Measurements from ENCODE around the gene RBM38. TPM values are rescaled to one million over a fixed set of nuclear protein-coding genes. Genes with fewer than 3 reads are reported as not detected.

RBM38 gene
- total RNA-seq, 6 donors from 2014 or later = 14.7 to 27.5 (median 22.3) TPM

- Histone ChIP-seq H3K9me3 (no peaks in the 10 kb centered on the region), H3K27me3 (no peaks in the 10 kb centered on the region), H3K4me1 (peaks cover 13 to 28% (median 23%) of the 10 kb centered on the region in 4 donors), H3K4me3 (no peak overlapping the region), H3K27ac (no peak overlapping the region), H3K36me3 (no peaks in the 10 kb centered on the region)
- DNase-seq = no peak
- TF ChIP-seq POLR2A (IDR thresholded peaks at IDR 0.05) (no peak), CTCF (IDR thresholded peaks at IDR 0.05) (no peak), EP300 (IDR thresholded peaks at IDR 0.05) (no peak), POLR2AphosphoS5 (IDR thresholded peaks at IDR 0.05) (no peak)
- no peak for ATAC-seq (ENCODE audit: low FRiP score in 2 of 2)
- WGBS, 2 donors = 77 to 84% methylated on average over 10 to 18 of the region's 18 CpGs
These were observed 52.4 kb downstream of the RBM38 start for GRCh38 chr20:57443349-57444265.

GRCh38 chr20:57444394-57445048 is 53.3 kb downstream of the RBM38 start:
- ATAC-seq (ENCODE audit: low FRiP score in 2 of 2) (no peak), DNase-seq (peak in 1 of 2 donors; percentile 61)
- no peaks in the 10 kb centered on the region for H3K27me3 ChIP-seq
- 75 to 81% methylated on average over 13 to 16 of the region's 16 CpGs for WGBS, 2 donors
- H3K9me3 ChIP-seq = no peaks in the 10 kb centered on the region
- no peak overlapping the region for H3K27ac ChIP-seq
- H3K36me3 ChIP-seq = no peaks in the 10 kb centered on the region
- peaks cover 13 to 22% (median 20%) of the 10 kb centered on the region in 4 donors for H3K4me1 ChIP-seq
- TF ChIP-seq CTCF (IDR thresholded peaks at IDR 0.05) (no peak), POLR2AphosphoS5 (IDR thresholded peaks at IDR 0.05) (no peak), EP300 (IDR thresholded peaks at IDR 0.05) (no peak), POLR2A (IDR thresholded peaks at IDR 0.05) (no peak)
- no peak overlapping the region for H3K4me3 ChIP-seq

GRCh38 chr20:57445298-57445697 is 54.1 kb downstream of the RBM38 start:
- H3K27ac ChIP-seq = no peak overlapping the region
- H3K4me1 ChIP-seq = peaks cover 12 to 19% (median 18%) of the 10 kb centered on the region in 4 donors
- DNase-seq = no peak
- H3K36me3 ChIP-seq = no peaks in the 10 kb centered on the region
- no peaks in the 10 kb centered on the region for H3K27me3 ChIP-seq
- H3K4me3 ChIP-seq = no peak overlapping the region
- no peaks in the 10 kb centered on the region for H3K9me3 ChIP-seq
- 38 to 69% methylated on average over 3 to 10 of the region's 10 CpGs for WGBS, 2 donors
- no peak for ATAC-seq (ENCODE audit: low FRiP score in 2 of 2)
- TF ChIP-seq POLR2A (IDR thresholded peaks at IDR 0.05) (no peak), CTCF (IDR thresholded peaks at IDR 0.05) (no peak), POLR2AphosphoS5 (IDR thresholded peaks at IDR 0.05) (no peak)

- ATAC-seq (ENCODE audit: low FRiP score in 2 of 2) (no peak), DNase-seq (no peak)
- no peak overlapping the region for H3K27ac ChIP-seq
- no peak for TF ChIP-seq POLR2AphosphoS5 (IDR thresholded peaks at IDR 0.05)
- TF ChIP-seq POLR2A (IDR thresholded peaks at IDR 0.05) = no peak
- no peak for TF ChIP-seq EP300 (IDR thresholded peaks at IDR 0.05)
- TF ChIP-seq CTCF (IDR thresholded peaks at IDR 0.05) = no peak
- no peaks in the 10 kb centered on the region for H3K36me3 ChIP-seq
- 80 to 87% methylated on average over 3 of the region's 3 CpGs for WGBS, 2 donors
- no peaks in the 10 kb centered on the region for H3K27me3 ChIP-seq
- no peaks in the 10 kb centered on the region for H3K9me3 ChIP-seq
- no peak overlapping the region for H3K4me3 ChIP-seq
- peaks cover 12 to 18% (median 17%) of the 10 kb centered on the region in 4 donors for H3K4me1 ChIP-seq
These were observed 54.6 kb downstream of the RBM38 start for GRCh38 chr20:57445774-57446173.
